ENCODE data around the gene RRBP1. TPM values are rescaled to one million over a fixed set of nuclear protein-coding genes. Genes with fewer than 3 reads are reported as not detected.
A peak's percentile ranks its signal among the peaks of the same experiment; 100 is the strongest.

RRBP1 gene
- total and polyA plus RNA-seq, 4 experiments from 2014 or later = 0.63 to 33.7 (median 21.0) TPM

- Mint-ChIP-seq H3K4me1 (peaks cover 25 to 48% (median 36%) of the 10 kb centered on the region in 4 donors), H3K27ac (peak overlapping the region; percentile 91 to 96 (median 93)), H3K9me3 (no peaks in the 10 kb centered on the region), H3K4me3 (peak overlapping the region; percentile 61 to 84 (median 75)), H3K27me3 (no peaks in the 10 kb centered on the region), H3K36me3 (peaks cover 6 to 20% of the 10 kb centered on the region in 2 donors)
- Histone ChIP-seq H3K27ac (ENCODE audit: low read depth, low read length) (peak overlapping the region; percentile 57), H3K4me3 (ENCODE audit: low read length in 2 of 2) (peak overlapping the region in 1 of 2 donors; percentile 34), H3K4me1 (ENCODE audit: insufficient read depth, low read length) (peaks cover 44% of the 10 kb centered on the region), H3K36me3 (ENCODE audit: insufficient read depth, low read length) (peaks cover 10% of the 10 kb centered on the region), H3K27me3 (ENCODE audit: insufficient read depth, low read length) (no peaks in the 10 kb centered on the region), H3K9me3 (ENCODE audit: control insufficient read depth in 1 of 2, low read length in 2 of 2) (no peaks in the 10 kb centered on the region)
- POLR2A ChIA-PET (ENCODE audit: partially characterized antibody) = interaction anchor here (0.7 to 3.8 kb wide), 11 partner anchors 16 to 856 kb away, joined by 3 to 63 read pairs (median 5); partner anchors contain the start of genes BFSP1, DSTN, DZANK1 and POLR3F
- CTCF ChIA-PET (ENCODE audit: partially characterized antibody) = interaction anchor here (0.9 to 2.0 kb wide), 12 partner anchors 11 to 384 kb away, joined by 3 to 13 read pairs (median 3); partner anchors contain the start of genes DSTN and RRBP1
- intact Hi-C loops (cut with micrococcal nuclease) = loop anchor here (1.0 to 2.0 kb wide), 3 partner anchors 40 to 386 kb away; partner anchors contain the start of genes DSTN and RRBP1
- peak; percentile 71 to 80 (median 78) for DNase-seq
Observed at GRCh38 chr20:17610566-17611289, 71.3 kb downstream of the RRBP1 start.

- peak overlapping the region; percentile 91 to 96 (median 93) for H3K27ac Mint-ChIP-seq
Observed at GRCh38 chr20:17609811-17610377, 72.1 kb downstream of the RRBP1 start.

GRCh38 chr20:17608701-17609497 is 73.1 kb downstream of the RRBP1 start:
- Mint-ChIP-seq H3K9me3 (no peaks in the 10 kb centered on the region), H3K4me3 (peak overlapping the region in 7 of 8 donors; percentile 30 to 79 (median 54)), H3K36me3 (peaks cover 16 to 32% of the 10 kb centered on the region in 2 donors), H3K27ac (peak overlapping the region; percentile 85 to 96 (median 93)), H3K4me1 (peaks cover 27 to 48% (median 36%) of the 10 kb centered on the region in 4 donors), H3K27me3 (no peaks in the 10 kb centered on the region)
- H3K4me3 ChIP-seq (ENCODE audit: low read length in 2 of 2) = no peak overlapping the region
- no peaks in the 10 kb centered on the region for H3K27me3 ChIP-seq (ENCODE audit: insufficient read depth, low read length)
- peaks cover 44% of the 10 kb centered on the region for H3K4me1 ChIP-seq (ENCODE audit: insufficient read depth, low read length)
- peak overlapping the region; percentile 57 for H3K27ac ChIP-seq (ENCODE audit: low read depth, low read length)
- intact Hi-C loops (cut with micrococcal nuclease) = no loop called here
- H3K36me3 ChIP-seq (ENCODE audit: insufficient read depth, low read length) = peaks cover 17% of the 10 kb centered on the region
- H3K9me3 ChIP-seq (ENCODE audit: control insufficient read depth in 1 of 2, low read length in 2 of 2) = no peaks in the 10 kb centered on the region
- CTCF ChIA-PET (ENCODE audit: partially characterized antibody) = interaction anchor here (0.6 to 2.0 kb wide), 2 partner anchors 35 to 38 kb away, joined by 3 to 13 read pairs; partner anchors contain the start of gene DSTN
- POLR2A ChIA-PET (ENCODE audit: partially characterized antibody) = interaction anchor here (1.9 to 3.8 kb wide), 3 partner anchors 37 to 78 kb away, joined by 6 to 63 read pairs (median 11); partner anchors contain the start of genes BFSP1, DSTN and RRBP1
- DNase-seq = no peak

More at GRCh38 chr20:17609811-17610377, 72.1 kb downstream of the RRBP1 start:
- H3K27ac ChIP-seq (ENCODE audit: low read depth, low read length) = peak overlapping the region; percentile 57
- Mint-ChIP-seq H3K4me1 (peaks cover 26 to 48% (median 36%) of the 10 kb centered on the region in 4 donors), H3K36me3 (peaks cover 11 to 27% of the 10 kb centered on the region in 2 donors), H3K27me3 (no peaks in the 10 kb centered on the region), H3K4me3 (peak overlapping the region in 7 of 8 donors; percentile 61 to 84 (median 76)), H3K9me3 (no peaks in the 10 kb centered on the region)
- H3K4me3 ChIP-seq (ENCODE audit: low read length in 2 of 2) = peak overlapping the region in 1 of 2 donors; percentile 34
- ChIA-PET CTCF (ENCODE audit: partially characterized antibody) (interaction anchor here (0.9 to 2.0 kb wide), 10 partner anchors 10 to 385 kb away, joined by 3 to 13 read pairs (median 4); partner anchors contain the start of genes DSTN and RRBP1), POLR2A (ENCODE audit: partially characterized antibody) (interaction anchor here (0.6 to 3.8 kb wide), 9 partner anchors 38 to 857 kb away, joined by 3 to 63 read pairs (median 6); partner anchors contain the start of genes BFSP1, DSTN, DZANK1 and POLR3F)
- peak in 1 of 5 donors; percentile 19 for DNase-seq
- H3K4me1 ChIP-seq (ENCODE audit: insufficient read depth, low read length) = peaks cover 44% of the 10 kb centered on the region
- intact Hi-C loops (cut with micrococcal nuclease) = loop anchor here (1.0 to 2.0 kb wide), 3 partner anchors 40 to 386 kb away; partner anchors contain the start of genes DSTN and RRBP1
- H3K36me3 ChIP-seq (ENCODE audit: insufficient read depth, low read length) = peaks cover 13% of the 10 kb centered on the region
- no peaks in the 10 kb centered on the region for H3K27me3 ChIP-seq (ENCODE audit: insufficient read depth, low read length)
- H3K9me3 ChIP-seq (ENCODE audit: control insufficient read depth in 1 of 2, low read length in 2 of 2) = no peaks in the 10 kb centered on the region

- Mint-ChIP-seq H3K27ac (no peak overlapping the region), H3K4me1 (peaks cover 18 to 36% (median 29%) of the 10 kb centered on the region in 4 donors), H3K36me3 (peaks cover 25 to 41% of the 10 kb centered on the region in 2 donors), H3K27me3 (no peaks in the 10 kb centered on the region), H3K9me3 (no peaks in the 10 kb centered on the region), H3K4me3 (no peak overlapping the region)
- no peaks in the 10 kb centered on the region for H3K9me3 ChIP-seq (ENCODE audit: control insufficient read depth in 1 of 2, low read length in 2 of 2)
- H3K4me1 ChIP-seq (ENCODE audit: insufficient read depth, low read length) = peaks cover 24% of the 10 kb centered on the region
- H3K27ac ChIP-seq (ENCODE audit: low read depth, low read length) = no peak overlapping the region
- intact Hi-C loops (cut with micrococcal nuclease) = no loop called here
- H3K27me3 ChIP-seq (ENCODE audit: insufficient read depth, low read length) = no peaks in the 10 kb centered on the region
- no peak overlapping the region for H3K4me3 ChIP-seq (ENCODE audit: low read length in 2 of 2)
- ChIA-PET POLR2A (ENCODE audit: partially characterized antibody) (interaction anchor here (0.6 to 1.2 kb wide), 2 partner anchors 36 to 359 kb away, joined by 3 to 4 read pairs; partner anchors contain the start of gene DSTN), CTCF (ENCODE audit: partially characterized antibody) (interaction anchor here (1.1 to 1.6 kb wide), 5 partner anchors 11 to 332 kb away, joined by 3 to 4 read pairs (median 3); partner anchors contain the start of gene DSTN)
- DNase-seq = no peak
- H3K36me3 ChIP-seq (ENCODE audit: insufficient read depth, low read length) = peaks cover 17% of the 10 kb centered on the region
Observed at GRCh38 chr20:17606001-17606400, 76.0 kb downstream of the RRBP1 start.

GRCh38 chr20:17605131-17605660 is 76.8 kb downstream of the RRBP1 start:
- intact Hi-C loops (cut with micrococcal nuclease) = no loop called here
- ChIA-PET CTCF (ENCODE audit: partially characterized antibody) (interaction anchor here (1.1 to 1.6 kb wide), 3 partner anchors 35 to 333 kb away, joined by 3 read pairs; partner anchors contain the start of gene DSTN), POLR2A (ENCODE audit: partially characterized antibody) (no interaction called here)
- H3K27ac ChIP-seq (ENCODE audit: low read depth, low read length) = no peak overlapping the region
- H3K36me3 Mint-ChIP-seq = peaks cover 33 to 46% of the 10 kb centered on the region in 2 donors
- no peak overlapping the region for H3K4me3 Mint-ChIP-seq
- peaks cover 15 to 33% (median 27%) of the 10 kb centered on the region in 4 donors for H3K4me1 Mint-ChIP-seq
- H3K27me3 ChIP-seq (ENCODE audit: insufficient read depth, low read length) = no peaks in the 10 kb centered on the region
- H3K27ac Mint-ChIP-seq = peak overlapping the region in 4 of 7 donors; percentile 19 to 87 (median 40)
- no peaks in the 10 kb centered on the region for H3K27me3 Mint-ChIP-seq
- H3K4me3 ChIP-seq (ENCODE audit: low read length in 2 of 2) = no peak overlapping the region
- H3K9me3 ChIP-seq (ENCODE audit: control insufficient read depth in 1 of 2, low read length in 2 of 2) = no peaks in the 10 kb centered on the region
- no peak for DNase-seq
- peaks cover 17% of the 10 kb centered on the region for H3K36me3 ChIP-seq (ENCODE audit: insufficient read depth, low read length)
- peaks cover 16% of the 10 kb centered on the region for H3K4me1 ChIP-seq (ENCODE audit: insufficient read depth, low read length)
- H3K9me3 Mint-ChIP-seq = no peaks in the 10 kb centered on the region

- CTCF ChIA-PET (ENCODE audit: partially characterized antibody) = interaction anchor here (1.4 to 2.5 kb wide), 3 partner anchors 15 to 59 kb away, joined by 3 to 9 read pairs (median 5); partner anchors contain the start of gene DSTN
- Mint-ChIP-seq H3K27me3 (no peaks in the 10 kb centered on the region), H3K27ac (no peak overlapping the region), H3K9me3 (peaks cover 0 to 3% (median 0%) of the 10 kb centered on the region in 8 donors), H3K36me3 (peaks cover 27 to 39% of the 10 kb centered on the region in 2 donors), H3K4me3 (no peak overlapping the region), H3K4me1 (peaks cover 9 to 30% (median 21%) of the 10 kb centered on the region in 4 donors)
- H3K4me1 ChIP-seq (ENCODE audit: insufficient read depth, low read length) = no peaks in the 10 kb centered on the region
- no peak for DNase-seq
- intact Hi-C loops (cut with micrococcal nuclease) = no loop called here
- H3K36me3 ChIP-seq (ENCODE audit: insufficient read depth, low read length) = peaks cover 12% of the 10 kb centered on the region
- no peak overlapping the region for H3K27ac ChIP-seq (ENCODE audit: low read depth, low read length)
- POLR2A ChIA-PET (ENCODE audit: partially characterized antibody) = no interaction called here
- H3K4me3 ChIP-seq (ENCODE audit: low read length in 2 of 2) = no peak overlapping the region
- H3K27me3 ChIP-seq (ENCODE audit: insufficient read depth, low read length) = no peaks in the 10 kb centered on the region
- H3K9me3 ChIP-seq (ENCODE audit: control insufficient read depth in 1 of 2, low read length in 2 of 2) = no peaks in the 10 kb centered on the region
Observed at GRCh38 chr20:17602493-17602892, 79.5 kb downstream of the RRBP1 start.

Data from CD4-positive, alpha-beta memory T cell (primary cell).